GM15510 (cell line): ENCODE data around the gene BRCA1.

Source experiments
- POLR2A ChIP-seq: IDR thresholded peaks from 3 replicates; pipeline ENCODE4 v1.6.1; 2011; ENCODE audit warnings: borderline replicate concordance; ENCODE audit not compliant: insufficient read length; ENCODE audit errors: extremely low read depth

BRCA1 gene

DNA sequence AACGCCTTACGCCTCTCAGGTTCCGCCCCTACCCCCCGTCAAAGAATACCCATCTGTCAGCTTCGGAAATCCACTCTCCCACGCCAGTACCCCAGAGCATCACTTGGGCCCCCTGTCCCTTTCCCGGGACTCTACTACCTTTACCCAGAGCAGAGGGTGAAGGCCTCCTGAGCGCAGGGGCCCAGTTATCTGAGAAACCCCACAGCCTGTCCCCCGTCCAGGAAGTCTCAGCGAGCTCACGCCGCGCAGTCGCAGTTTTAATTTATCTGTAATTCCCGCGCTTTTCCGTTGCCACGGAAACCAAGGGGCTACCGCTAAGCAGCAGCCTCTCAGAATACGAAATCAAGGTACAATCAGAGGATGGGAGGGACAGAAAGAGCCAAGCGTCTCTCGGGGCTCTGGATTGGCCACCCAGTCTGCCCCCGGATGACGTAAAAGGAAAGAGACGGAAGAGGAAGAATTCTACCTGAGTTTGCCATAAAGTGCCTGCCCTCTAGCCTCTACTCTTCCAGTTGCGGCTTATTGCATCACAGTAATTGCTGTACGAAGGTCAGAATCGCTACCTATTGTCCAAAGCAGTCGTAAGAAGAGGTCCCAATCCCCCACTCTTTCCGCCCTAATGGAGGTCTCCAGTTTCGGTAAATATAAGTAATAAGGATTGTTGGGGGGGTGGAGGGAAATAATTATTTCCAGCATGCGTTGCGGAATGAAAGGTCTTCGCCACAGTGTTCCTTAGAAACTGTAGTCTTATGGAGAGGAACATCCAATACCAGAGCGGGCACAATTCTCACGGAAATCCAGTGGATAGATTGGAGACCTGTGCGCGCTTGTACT is at the start of gene BRCA1:
TSS of gene BRCA1 (minus strand) at position 232 of the 834 bp plus-strand sequence. CDS start 1,268 bp downstream, outside the sequence.
- peak; percentile 68 for TF ChIP-seq POLR2A

DNA sequence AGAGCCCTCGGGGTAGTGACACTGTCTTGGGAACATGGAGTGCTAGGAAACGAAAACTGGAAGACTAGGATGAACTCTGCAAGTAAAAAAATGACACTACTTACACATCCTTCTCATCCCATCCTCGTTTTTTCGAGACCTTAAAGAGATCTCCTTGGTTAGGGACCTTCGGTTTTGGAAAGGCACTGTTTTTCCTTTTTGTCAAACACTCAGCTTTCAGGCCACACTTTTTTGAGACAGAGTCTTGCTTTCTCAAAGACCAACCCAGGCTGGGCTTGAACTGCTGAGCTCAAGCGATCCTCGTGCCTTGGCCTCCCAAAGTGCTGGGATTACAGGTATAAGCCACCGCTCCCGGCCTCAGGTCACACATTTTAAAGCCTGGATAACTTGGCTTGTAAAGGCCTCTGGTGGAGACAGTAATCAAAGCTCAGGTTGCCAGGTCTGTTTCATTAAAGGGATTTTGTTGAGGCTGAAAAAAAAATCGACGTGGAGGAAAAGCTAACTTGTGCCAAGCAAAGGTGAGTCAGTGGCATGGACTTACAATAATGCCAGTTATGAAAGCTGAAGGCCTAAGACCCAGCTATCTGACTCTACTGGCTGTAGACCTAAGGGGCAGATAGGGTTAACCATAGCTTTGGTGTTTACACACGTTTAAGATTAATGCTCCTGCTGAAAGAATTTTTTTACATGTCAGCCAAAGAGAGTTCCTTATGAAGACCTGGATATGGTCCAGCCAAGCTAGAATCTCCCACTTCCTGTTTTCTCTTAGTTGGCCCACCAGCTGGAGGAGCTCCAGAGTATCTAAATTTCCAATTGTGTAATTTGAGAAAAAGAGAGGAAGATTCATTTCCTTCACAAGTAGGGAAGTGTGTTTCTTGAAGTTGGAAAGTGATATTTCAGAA is 46.7 kb upstream of the BRCA1 start:
- TF ChIP-seq POLR2A = no peak

DNA sequence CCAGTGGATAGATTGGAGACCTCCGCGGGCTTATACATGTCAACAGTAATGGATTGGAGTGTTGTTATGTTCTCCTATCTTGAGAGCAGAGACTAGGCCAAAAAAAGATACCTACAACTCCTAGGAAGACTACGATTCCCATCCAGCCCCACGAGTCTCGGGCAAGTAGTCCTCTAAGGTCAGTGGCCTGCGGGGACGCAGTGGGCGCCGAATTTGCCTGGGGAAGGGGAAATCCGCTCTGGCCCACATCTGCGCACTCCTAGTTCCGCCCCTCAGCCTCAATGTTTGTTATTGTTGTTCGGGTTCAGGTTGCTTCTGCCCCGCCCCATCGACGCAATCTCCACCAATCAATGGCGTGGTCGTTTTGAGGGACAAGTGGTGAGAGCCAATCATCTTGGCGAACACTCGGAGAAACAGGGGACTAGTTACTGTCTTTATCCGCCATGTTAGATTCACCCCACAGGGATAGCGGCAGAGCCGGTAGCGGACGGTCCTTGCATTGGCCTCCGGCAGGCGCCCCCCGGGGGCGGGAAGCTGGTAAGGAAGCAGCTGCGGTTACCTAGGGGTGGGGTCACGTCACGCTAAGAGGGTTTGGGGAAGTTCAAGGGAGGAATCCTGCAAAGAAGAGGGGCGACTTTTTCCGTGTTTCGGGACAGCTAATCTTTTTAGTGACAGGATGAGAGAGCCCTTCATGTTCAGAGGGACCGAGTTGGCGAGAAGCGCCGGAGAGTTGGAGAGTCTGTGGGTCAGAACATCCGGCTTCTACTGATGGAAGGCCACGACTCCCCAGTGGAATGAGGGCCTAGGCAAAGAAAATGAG is 45.8 kb upstream of the BRCA1 start, which contains the start of gene NBR1:
TSS of gene NBR1 (plus strand) at position 449 of the 820 bp plus-strand sequence. CDS start 4,586 bp downstream, outside the sequence.
- peak; percentile 73 for TF ChIP-seq POLR2A

- no peak for TF ChIP-seq POLR2A
Observed at GRCh38 chr17:43170140-43170765, 45.1 kb upstream of the BRCA1 start.

- peak; percentile 10 for TF ChIP-seq POLR2A
Observed at GRCh38 chr17:43169561-43170139, 44.5 kb upstream of the BRCA1 start.

GRCh38 chr17:43155666-43156065 is 30.5 kb upstream of the BRCA1 start:
- TF ChIP-seq POLR2A = no peak

GRCh38 chr17:43151880-43152456 is 26.8 kb upstream of the BRCA1 start:
- TF ChIP-seq POLR2A = no peak

GRCh38 chr17:43146649-43147048 is 21.5 kb upstream of the BRCA1 start:
- TF ChIP-seq POLR2A = no peak

- TF ChIP-seq POLR2A = no peak
Observed at GRCh38 chr17:43143201-43143600, 18.0 kb upstream of the BRCA1 start.

DNA sequence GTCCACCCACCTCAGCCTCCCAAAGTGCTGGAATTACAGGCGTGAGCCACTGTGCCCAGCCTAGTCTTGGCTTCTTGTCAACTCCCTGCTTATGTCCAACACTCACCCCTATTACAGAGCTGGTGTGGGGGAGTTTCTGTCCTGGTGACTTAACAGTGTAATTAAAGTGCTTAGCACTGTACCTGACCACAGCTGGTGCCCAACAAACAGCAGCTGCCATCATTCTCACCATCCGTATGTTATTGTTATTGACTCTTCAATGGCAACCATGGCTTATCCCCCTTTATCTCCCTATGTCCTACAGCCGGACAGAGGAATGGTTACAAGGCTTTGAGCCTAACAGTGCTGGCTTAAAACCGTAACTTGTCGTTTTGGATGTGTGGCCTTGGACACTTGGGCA is 17.0 kb upstream of the BRCA1 start:
- no peak for TF ChIP-seq POLR2A

- TF ChIP-seq POLR2A = no peak
Observed at GRCh38 chr17:43140396-43141332, 15.5 kb upstream of the BRCA1 start.

DNA sequence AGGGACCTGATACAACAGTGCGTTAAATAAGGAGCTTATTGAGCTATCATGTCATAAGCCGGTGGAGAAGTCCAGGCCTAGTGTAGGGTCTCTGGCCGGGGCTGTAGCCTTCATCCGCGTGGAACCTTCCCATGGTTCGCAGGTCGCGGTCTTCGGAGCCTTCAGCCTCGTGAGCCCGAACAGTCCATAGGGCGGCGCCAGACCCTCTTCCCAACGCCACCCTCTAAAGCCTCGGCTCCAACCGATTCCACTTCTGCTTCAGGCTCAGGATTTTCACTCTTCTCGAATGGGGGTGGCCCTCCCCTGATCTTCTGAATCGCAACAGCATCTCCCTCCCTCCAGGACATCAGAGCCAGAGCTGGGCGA is 10.3 kb upstream of the BRCA1 start:
- TF ChIP-seq POLR2A = no peak

GRCh38 chr17:43134774-43135453 is 9.8 kb upstream of the BRCA1 start:
- no peak for TF ChIP-seq POLR2A

DNA sequence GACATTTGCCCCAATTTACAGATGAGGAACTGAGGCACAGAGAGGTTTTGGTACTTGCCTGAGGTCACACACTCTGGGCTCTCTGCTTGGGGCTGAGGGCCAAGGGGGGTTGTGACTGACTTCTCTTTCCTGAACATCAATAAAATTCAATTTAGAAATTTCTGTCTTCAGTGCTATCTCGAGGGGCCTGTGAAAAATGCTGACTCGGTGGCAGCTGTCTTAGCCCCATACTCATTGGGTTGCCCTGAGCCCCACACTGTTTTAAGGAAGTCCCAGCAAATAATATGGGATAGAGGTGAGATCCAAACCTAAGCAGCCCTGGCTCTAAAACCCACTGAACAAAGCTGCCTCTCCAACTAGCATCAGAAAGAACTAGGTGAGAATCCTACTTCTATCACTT is 7.0 kb upstream of the BRCA1 start:
- no peak for TF ChIP-seq POLR2A
